H1 (cell line): ENCODE results near the gene TRPV2. TPM values are rescaled to one million over a fixed set of nuclear protein-coding genes. Genes with fewer than 3 reads are reported as not detected.

Experiments used
- CTCF ChIA-PET: fragments of 300-600 bp; sonication (Branson Sonifier 250); formaldehyde crosslinking; loops from one replicate; lab custom pipeline; 2021; ENCODE audit not compliant: partially characterized antibody; lab: Charles Lee
- POLR2A ChIA-PET: fragments of 300-600 bp; sonication (Branson Sonifier 250); formaldehyde crosslinking; loops from one replicate; lab custom pipeline; 2021; ENCODE audit warnings: inconsistent platforms; ENCODE audit not compliant: partially characterized antibody; lab: Charles Lee
- DNase-seq, 2 experiments: peaks; one replicate each; pipeline versions ENCODE4 v3.0.0 to v3.0.0-alpha.2; 2010 to 2022; ENCODE audit warnings: low spot score in 2 of 2, low read depth in 1 of 2, mixed read lengths in 1 of 2
- FAIRE-seq: peaks from 2 replicates; lab custom pipeline; 2011; peaks lifted over from hg19 to GRCh38; lab: Jason Lieb, UNC
- H2AFZ ChIP-seq: 2 replicates; pipeline ENCODE4 v1.8.1; 2012; ENCODE audit warnings: low read length, inconsistent platforms
- H2AK5ac ChIP-seq: 2 replicates; pipeline ENCODE4 v1.6.1; 2013; ENCODE audit warnings: low read depth, low read length
- H2BK120ac ChIP-seq: replicated peaks from 2 replicates; pipeline ENCODE3; 2013; ENCODE audit warnings: low read depth, low read length, inconsistent platforms
- H2BK12ac ChIP-seq: 2 replicates; pipeline ENCODE4 v1.6.1; 2013; ENCODE audit warnings: low read depth, low read length
- H2BK15ac ChIP-seq: 2 replicates; pipeline ENCODE4 v1.6.1; 2013; ENCODE audit warnings: low read length
- H2BK20ac ChIP-seq: 2 replicates; pipeline ENCODE4 v1.6.1; 2013; ENCODE audit warnings: low read length
- H2BK5ac ChIP-seq: 2 replicates; pipeline ENCODE4 v1.6.1; 2013; ENCODE audit warnings: low read depth, low read length
- H3K14ac ChIP-seq: 2 replicates; pipeline ENCODE4 v1.6.1; 2013; ENCODE audit warnings: inconsistent platforms; ENCODE audit not compliant: insufficient read length
- H3K18ac ChIP-seq: 2 replicates; pipeline ENCODE4 v1.6.1; 2013; ENCODE audit warnings: low read length; ENCODE audit errors: extremely low read depth
- H3K23ac ChIP-seq: 2 replicates; pipeline ENCODE4 v1.6.1; 2013; ENCODE audit warnings: inconsistent platforms; ENCODE audit not compliant: insufficient read length
- H3K23me2 ChIP-seq: 2 replicates; pipeline ENCODE4 v1.6.1; 2013; ENCODE audit warnings: low read depth, low read length
- H3K27ac ChIP-seq: 2 replicates; pipeline ENCODE4 v1.6.1; 2011; ENCODE audit warnings: low read depth, low read length, inconsistent platforms
- H3K27me3 ChIP-seq, 4 experiments: replicated peaks in 1 of 4; 1 replicate in 1 of 4; 2 replicates in 3 of 4; pipeline versions ENCODE4 v1.6.1 to v1.8.1; 2011 to 2013; ENCODE audit warnings: low read length in 3 of 4, mild to moderate bottlenecking in 3 of 4, inconsistent platforms in 2 of 4, mixed read lengths in 2 of 4, moderate library complexity in 1 of 4; ENCODE audit not compliant: control insufficient read depth in 3 of 4, insufficient read depth in 3 of 4; ENCODE audit errors: extremely low read depth in 1 of 4
- H3K36me3 ChIP-seq, 4 experiments: 2 replicates each; pipeline versions ENCODE4 v1.6.1 to v1.8.1; 2011 to 2013; ENCODE audit warnings: mild to moderate bottlenecking in 4 of 4, low read length in 3 of 4, moderate library complexity in 2 of 4, control low read depth in 1 of 4, inconsistent platforms in 1 of 4; ENCODE audit not compliant: insufficient read depth in 4 of 4, control insufficient read depth in 2 of 4
- H3K4ac ChIP-seq: replicated peaks from 2 replicates; pipeline ENCODE3; 2013; ENCODE audit warnings: low read length, low read depth, mixed read lengths, inconsistent platforms; ENCODE audit not compliant: insufficient read length
- H3K4me1 ChIP-seq, 4 experiments: replicated peaks in 1 of 4; 1 replicate in 1 of 4; 2 replicates in 3 of 4; pipeline versions ENCODE4 v1.6.1 to v1.8.1; 2011 to 2013; ENCODE audit warnings: low read length in 3 of 4, inconsistent platforms in 2 of 4, mixed read lengths in 1 of 4; ENCODE audit not compliant: insufficient read depth in 4 of 4, control insufficient read depth in 3 of 4
- H3K4me2 ChIP-seq, 2 experiments: 2 replicates each; pipeline versions ENCODE4 v1.6.1 to v1.8.1; 2011 to 2013; ENCODE audit warnings: low read depth in 2 of 2, low read length in 2 of 2, control low read depth in 1 of 2, inconsistent platforms in 1 of 2, mild to moderate bottlenecking in 1 of 2; ENCODE audit not compliant: insufficient read depth in 1 of 2
- H3K4me3 ChIP-seq, 4 experiments: fragments of 200-600, 300-600 bp in 1 of 4; sonication (generic), shearing (Covaris generic), sonication (Bioruptor Twin) in 1 of 4; 2 replicates each; pipeline versions ENCODE4 v1.5.1 to v1.8.1; 2011 to 2016; ENCODE audit warnings: low read length in 4 of 4, low read depth in 3 of 4, control low read depth in 2 of 4, inconsistent platforms in 2 of 4, mild to moderate bottlenecking in 2 of 4, mixed read lengths in 1 of 4, moderate library complexity in 1 of 4; ENCODE audit not compliant: insufficient read depth in 2 of 4; ENCODE audit errors: extremely low read depth in 1 of 4
- H3K56ac ChIP-seq: replicated peaks from 2 replicates; pipeline ENCODE3; 2013; ENCODE audit warnings: low read depth, mild to moderate bottlenecking, mixed read lengths, low read length, inconsistent platforms; ENCODE audit not compliant: insufficient read length
- H3K79me1 ChIP-seq: 2 replicates; pipeline ENCODE4 v1.6.1; 2013; ENCODE audit warnings: low read depth, low read length, control low read depth
- H3K79me2 ChIP-seq, 2 experiments: 2 replicates each; pipeline versions ENCODE4 v1.6.1 to v1.8.1; 2012 to 2013; ENCODE audit warnings: low read length in 2 of 2, mild to moderate bottlenecking in 2 of 2, inconsistent platforms in 1 of 2; ENCODE audit not compliant: insufficient read depth in 2 of 2, control insufficient read depth in 1 of 2
- H3K9ac ChIP-seq, 4 experiments: replicated peaks in 1 of 4; 1 replicate in 1 of 4; 2 replicates in 3 of 4; pipeline versions ENCODE4 v1.6.1 to v1.8.1; 2011 to 2013; ENCODE audit warnings: low read depth in 3 of 4, low read length in 3 of 4, control low read depth in 2 of 4, mild to moderate bottlenecking in 2 of 4, moderate library complexity in 2 of 4, inconsistent platforms in 1 of 4; ENCODE audit errors: extremely low read depth in 1 of 4
- H3K9me3 ChIP-seq, 2 experiments: 2 replicates each; pipeline versions ENCODE4 v1.6.1 to v1.8.1; 2012 to 2013; ENCODE audit warnings: mild to moderate bottlenecking in 2 of 2, moderate library complexity in 2 of 2, control low read depth in 1 of 2, inconsistent platforms in 1 of 2, low read depth in 1 of 2, low read length in 1 of 2, mixed read lengths in 1 of 2; ENCODE audit not compliant: insufficient read depth in 2 of 2
- H4K20me1 ChIP-seq, 2 experiments: replicated peaks in 1 of 2; 2 replicates each; pipeline versions ENCODE3 to v1.8.1; 2011 to 2013; ENCODE audit warnings: inconsistent platforms in 2 of 2, low read length in 2 of 2, mild to moderate bottlenecking in 1 of 2; ENCODE audit not compliant: insufficient read depth in 2 of 2, control insufficient read depth in 1 of 2
- H4K5ac ChIP-seq: 2 replicates; pipeline ENCODE4 v1.6.1; 2013; ENCODE audit warnings: low read length, low read depth, mixed read lengths, inconsistent platforms; ENCODE audit not compliant: insufficient read length
- H4K8ac ChIP-seq: 2 replicates; pipeline ENCODE4 v1.8.0; 2013; ENCODE audit warnings: mild to moderate bottlenecking, moderate library complexity, low read length, inconsistent platforms; ENCODE audit not compliant: insufficient read depth; ENCODE audit errors: extremely low read depth
- H4K91ac ChIP-seq: replicated peaks from 2 replicates; pipeline ENCODE3; 2013; ENCODE audit warnings: low read length, mixed read lengths, inconsistent platforms; ENCODE audit not compliant: insufficient read length
- BACH1 ChIP-seq: IDR thresholded peaks from 2 replicates; pipeline ENCODE4 v1.6.1; 2012; ENCODE audit warnings: low read length, improper control_type of control experiment
- EGR1 ChIP-seq: IDR thresholded peaks from 2 replicates; pipeline ENCODE4 v1.6.1; 2011; ENCODE audit warnings: low read depth, low read length, borderline replicate concordance
- FOSL1 ChIP-seq: IDR thresholded peaks from 2 replicates; pipeline ENCODE4 v1.6.1; 2011; ENCODE audit warnings: mild to moderate bottlenecking, low read depth, low read length, moderate library complexity; ENCODE audit not compliant: insufficient read depth
- HDAC2 ChIP-seq, 2 experiments: fragments of 300-600 bp in 1 of 2; sonication (generic) in 1 of 2; IDR thresholded peaks; 2 replicates each; pipeline ENCODE4 v1.6.1; 2011 to 2012; ENCODE audit warnings: low read depth in 2 of 2, low read length in 2 of 2, mild to moderate bottlenecking in 2 of 2, moderate library complexity in 2 of 2, borderline replicate concordance in 1 of 2, inconsistent platforms in 1 of 2
- PHF8 ChIP-seq: fragments of 200-600 bp; sonication (generic); conservative IDR thresholded peaks from 2 replicates; pipeline ENCODE4 v1.7.1; 2012; ENCODE audit warnings: low read depth, mild to moderate bottlenecking, inconsistent platforms, low read length, moderate library complexity
- RBBP5 ChIP-seq: IDR thresholded peaks from 2 replicates; pipeline ENCODE4 v1.7.1; 2012; ENCODE audit warnings: low read depth, mild to moderate bottlenecking, inconsistent platforms, low read length, moderate library complexity, borderline replicate concordance
- RXRA ChIP-seq: IDR thresholded peaks from 2 replicates; pipeline ENCODE4 v1.6.1; 2011; ENCODE audit warnings: low read depth, mild to moderate bottlenecking, low read length, moderate library complexity; ENCODE audit not compliant: insufficient read depth
- SIN3A ChIP-seq, 2 experiments: IDR thresholded peaks in 1 of 2; conservative IDR thresholded peaks in 1 of 2; 2 replicates each; pipeline ENCODE4 v1.6.1; 2011 to 2012; ENCODE audit warnings: low read length in 2 of 2, improper control_type of control experiment in 1 of 2, low read depth in 1 of 2, mild to moderate bottlenecking in 1 of 2
- SP2 ChIP-seq: IDR thresholded peaks from 2 replicates; pipeline ENCODE4 v1.6.1; 2012; ENCODE audit warnings: mild to moderate bottlenecking, low read length, inconsistent platforms
- SUZ12 ChIP-seq: fragments of 200-600 bp; sonication (generic); IDR thresholded peaks from 2 replicates; pipeline ENCODE4 v1.6.1; 2012; ENCODE audit warnings: mild to moderate bottlenecking, inconsistent platforms, low read length, moderate library complexity, mixed read lengths
- TAF1 ChIP-seq: IDR thresholded peaks from 2 replicates; pipeline ENCODE4 v1.6.1; 2011; ENCODE audit warnings: mild to moderate bottlenecking, low read depth, low read length
- YY1 ChIP-seq: IDR thresholded peaks from 2 replicates; pipeline ENCODE4 v1.6.1; 2011; ENCODE audit warnings: low read depth, mild to moderate bottlenecking, low read length
- WGBS, 2 experiments: shearing (Covaris generic) in 1 of 2; methylation state at CpG; one replicate each; pipeline versions ENCODE4 v1.1.6 to v1.1.7; 2013 to 2015; ENCODE audit warnings: low lambda C conversion rate in 2 of 2, mixed read lengths in 2 of 2, inconsistent platforms in 1 of 2, low coverage in 1 of 2, missing lambda C conversion rate in 1 of 2; ENCODE audit not compliant: insufficient replicate concordance in 2 of 2, insufficient coverage in 1 of 2, insufficient read length in 1 of 2; ENCODE audit errors: extremely low coverage in 1 of 2, missing lambda C conversion rate in 1 of 2; 5-methylcytosine and 5-hydroxymethylcytosine counted together
- polyA plus RNA-seq, 7 experiments: library from polyadenylated mRNA; depleted of rRNA in 3 of 7; stranded (reverse) in 5 of 7; unstranded in 2 of 7; fragments of >200 nt in 5 of 7; fragments of 200-250 nt in 2 of 7; gene quantifications; 1 replicate in 5 of 7; 2 replicates in 1 of 7; 4 replicates in 1 of 7; pipeline versions ENCODE4 v1.2.1 to v1.2.3, GENCODE V29; 2011 to 2013; ENCODE audit warnings: missing spikeins in 2 of 7, mixed read lengths in 2 of 7
- total RNA-seq: library from RNA; stranded (reverse); fragmentation: NEBNext Ultra II Directional; extraction: Animal tissue kit (Norgen Biotek cat#: 25700); gene quantifications from 2 replicates; pipeline ENCODE4 v1.2.1, GENCODE V29; 2021
- TF ChIP-seq, protein P1 (sequence below): IDR thresholded peaks from 2 replicates; pipeline ENCODE4 v1.6.1; 2012; ENCODE audit warnings: inconsistent platforms

The TRPV2 gene
- total and polyA plus RNA-seq, 2 of the 8 experiments (the other 6 are each of a cell fraction or from before 2014, with no cell fraction given): 1.7 to 2.1 TPM

DNA sequence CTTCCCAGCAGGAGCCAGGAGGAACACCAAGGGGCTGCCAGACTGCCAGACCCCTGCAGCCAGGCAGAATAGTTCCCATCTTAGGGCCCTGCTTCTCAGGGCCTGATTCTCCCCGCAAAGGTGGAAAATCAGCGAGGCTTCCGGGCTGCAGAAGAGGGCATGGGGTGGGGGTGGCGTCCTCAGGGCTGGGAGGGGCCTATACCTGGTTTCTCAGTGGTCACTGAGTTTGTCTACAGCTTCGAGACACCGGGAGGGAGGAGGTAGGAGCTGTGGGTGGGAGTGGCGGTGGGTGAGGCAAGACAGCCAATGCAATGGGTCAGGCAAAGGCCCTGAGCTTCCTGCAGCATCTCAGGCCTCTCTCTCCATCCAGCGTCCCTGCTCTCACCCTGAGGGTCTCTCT, 62.3 kb downstream of the TRPV2 start:
- H4K8ac ChIP-seq: no peak overlapping the region
- H3K79me2 ChIP-seq: peaks cover 0 to 1% of the 10 kb centered on the region in 2 experiments; a peak in 1 of 4 replicates
- peak overlapping the region; percentile 4; the same call in 1 of the 2 replicates for H2BK5ac ChIP-seq
- ChIA-PET CTCF (interaction anchor here (1.3 to 15.4 kb wide), 5 partner anchors 10 to 44 kb away, joined by 3 to 124 read pairs (median 28); no protein-coding TSS in a partner anchor), POLR2A (interaction anchor here (4.0 kb wide), 1 partner anchor 10 kb away, joined by 20 read pairs; no protein-coding TSS in a partner anchor)
- H3K9ac ChIP-seq: no peak overlapping the region
- peaks cover 0 to 2% of the 10 kb centered on the region in 2 experiments for H4K20me1 ChIP-seq
- no peak overlapping the region for H2AK5ac ChIP-seq
- H4K91ac ChIP-seq: no peak overlapping the region
- H3K18ac ChIP-seq: 0 out of 2 replicates have a peak overlapping the region, but pooled peaks have one; percentile 32
- no peaks in the 10 kb centered on the region for H3K27me3 ChIP-seq
- H3K4ac ChIP-seq: no peak overlapping the region
- no peaks in the 10 kb centered on the region for H3K9me3 ChIP-seq
- no peak overlapping the region; the same call in 1 of the 2 replicates for H2BK12ac ChIP-seq
- no peaks in the 10 kb centered on the region for H3K36me3 ChIP-seq
- no peak overlapping the region for H2BK20ac ChIP-seq
- no peak overlapping the region for H3K14ac ChIP-seq
- H3K79me1 ChIP-seq: peaks cover 4% of the 10 kb centered on the region
- no peak overlapping the region for H4K5ac ChIP-seq
- FAIRE-seq (no peak), DNase-seq (no peak)
- no peak overlapping the region for H3K4me2 ChIP-seq
- H2AFZ ChIP-seq: no peak overlapping the region
- H2BK15ac ChIP-seq: no peak overlapping the region
- H2BK120ac ChIP-seq: no peak overlapping the region
- H3K27ac ChIP-seq: no peak overlapping the region
- H3K23ac ChIP-seq: no peak overlapping the region
- no peaks in the 10 kb centered on the region for H3K23me2 ChIP-seq
- WGBS, 2 experiments: 74% methylated on average over 8 of the region's 8 CpGs; no CpG with 5 or more reads in 1 of the 2 experiments
- no peak overlapping the region for H3K4me3 ChIP-seq
- no peak overlapping the region for H3K56ac ChIP-seq
- peaks cover 0 to 32% (median 9%) of the 10 kb centered on the region in 4 experiments; a peak in 5 of 7 replicates for H3K4me1 ChIP-seq
- no peak for TF ChIP-seq EGR1
- no peak for TF ChIP-seq SP2
- TF ChIP-seq SIN3A (conservative IDR thresholded peaks at IDR 0.05 in 1 of 2, IDR thresholded peaks at IDR 0.05 in 1 of 2; ENCODE audit: low read depth in 1 of 2, low read length in 2 of 2): no peak
- no peak for TF ChIP-seq SUZ12
- TF ChIP-seq RBBP5: no peak
- TF ChIP-seq, protein P1, sequence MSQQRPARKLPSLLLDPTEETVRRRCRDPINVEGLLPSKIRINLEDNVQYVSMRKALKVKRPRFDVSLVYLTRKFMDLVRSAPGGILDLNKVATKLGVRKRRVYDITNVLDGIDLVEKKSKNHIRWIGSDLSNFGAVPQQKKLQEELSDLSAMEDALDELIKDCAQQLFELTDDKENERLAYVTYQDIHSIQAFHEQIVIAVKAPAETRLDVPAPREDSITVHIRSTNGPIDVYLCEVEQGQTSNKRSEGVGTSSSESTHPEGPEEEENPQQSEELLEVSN: no peak
- TF ChIP-seq YY1: no peak
- no peak for TF ChIP-seq HDAC2 (IDR thresholded peaks at IDR 0.05; ENCODE audit: borderline replicate concordance in 1 of 2, low read depth in 2 of 2, low read length in 2 of 2)
- no peak for TF ChIP-seq PHF8
- TF ChIP-seq TAF1: no peak
- TF ChIP-seq FOSL1: no peak
- TF ChIP-seq RXRA: no peak
- TF ChIP-seq BACH1: no peak
